Panc1 (cell line): ENCODE results near the gene DGKZ. TPM values are rescaled to one million over a fixed set of nuclear protein-coding genes. Genes with fewer than 3 reads are reported as not detected.
A peak's percentile ranks its signal among the peaks of the same experiment; 100 is the strongest.

ENCODE experiments used
- ATAC-seq: fragments of 200-7000 bp; cut with Tn5 transposase; 2 replicates; pipeline ENCODE4 v1.9.1; 2020; ENCODE audit warnings: mild to moderate bottlenecking, moderate library complexity
- BruUV-seq: library from RNA; stranded (reverse); fragments of 400-500 nt; replicated peaks from 2 replicates; lab custom pipeline; 2021; lab: Mats Ljungman, UMichigan
- CTCF ChIA-PET: fragments of 300-600 bp; sonication (Branson Sonifier 250); formaldehyde crosslinking; loops from one replicate; lab custom pipeline; 2022; ENCODE audit warnings: antibody characterized with exemption; lab: Charles Lee
- POLR2A ChIA-PET: fragments of 300-600 bp; sonication (Branson Sonifier 250); formaldehyde crosslinking; loops from one replicate; lab custom pipeline; 2022; ENCODE audit warnings: antibody characterized with exemption; lab: Charles Lee
- DNase-seq: peaks from one replicate; pipeline ENCODE4 v3.0.0-alpha.2; 2010; ENCODE audit warnings: low read depth, low spot score
- H3K27ac ChIP-seq: 2 replicates; pipeline ENCODE4 v1.5.1; 2011; ENCODE audit warnings: mild to moderate bottlenecking, low read length, inconsistent platforms
- H3K27me3 ChIP-seq: fragments of 200-500 bp; sonication (Bioruptor generic); 2 replicates; pipeline ENCODE4 v1.6.0; 2014; ENCODE audit warnings: low read length, inconsistent platforms; ENCODE audit not compliant: control insufficient read depth, insufficient read depth
- H3K36me3 ChIP-seq: fragments of 200-500 bp; sonication (Bioruptor generic); 2 replicates; pipeline ENCODE4 v1.5.1; 2014; ENCODE audit warnings: inconsistent platforms, mild to moderate bottlenecking, low read length, moderate library complexity; ENCODE audit not compliant: control insufficient read depth, insufficient read depth
- H3K4me1 ChIP-seq: 2 replicates; pipeline ENCODE4 v1.5.1; 2011; ENCODE audit warnings: inconsistent platforms, mild to moderate bottlenecking, low read length, moderate library complexity; ENCODE audit not compliant: control insufficient read depth, insufficient read depth
- H3K4me3 ChIP-seq, 2 experiments: 2 replicates each; pipeline ENCODE4 v1.5.1; 2011 to 2012; ENCODE audit warnings: low read depth in 2 of 2, low read length in 2 of 2, mild to moderate bottlenecking in 2 of 2, inconsistent platforms in 1 of 2, moderate library complexity in 1 of 2
- H3K9me3 ChIP-seq: fragments of 200-500 bp; sonication (Bioruptor generic); 2 replicates; pipeline ENCODE4 v1.5.1; 2014; ENCODE audit warnings: low read depth, mild to moderate bottlenecking, inconsistent platforms, low read length, moderate library complexity; ENCODE audit not compliant: control insufficient read depth, insufficient read depth
- POLR2AphosphoS5 ChIP-seq: IDR thresholded peaks from 2 replicates; pipeline ENCODE4 v1.6.1; 2012; ENCODE audit warnings: mild to moderate bottlenecking, low read depth, low read length, moderate library complexity
- SIN3A ChIP-seq: IDR thresholded peaks from 2 replicates; pipeline ENCODE4 v1.6.1; 2012; ENCODE audit warnings: low read depth, mild to moderate bottlenecking, low read length, moderate library complexity, borderline replicate concordance; ENCODE audit not compliant: insufficient read depth
- TCF7L2 ChIP-seq: IDR thresholded peaks from 2 replicates; pipeline ENCODE4 v1.6.1; 2011; ENCODE audit warnings: mild to moderate bottlenecking, low read depth, low read length, inconsistent platforms
- in situ Hi-C: cut with HindIII; loops from 2 replicates; pipeline ENCODE4 v1.10.0; 2016; ENCODE audit warnings: low sequenced_read_pairs, low pct_unique_long_range_greater_than_20kb
- intact Hi-C: fragments of 100-400 bp; cut with micrococcal nuclease; formaldehyde crosslinking; loops from one replicate; pipeline ENCODE4 v1.10.0; 2022; ENCODE audit not compliant: unreplicated experiment
- total RNA-seq: library from RNA; stranded (reverse); gene quantifications from one replicate; pipeline ENCODE4 v1.2.1, GENCODE V29; 2021; ENCODE audit not compliant: unreplicated experiment
- TF ChIP-seq, protein P1 (sequence below): fragments of 450-650 bp; IDR thresholded peaks from 2 replicates; pipeline ENCODE4 v1.5.1; 2017; ENCODE audit warnings: mild to moderate bottlenecking
- TF ChIP-seq, protein P2 (sequence below), 2 experiments: IDR thresholded peaks; 2 replicates each; pipeline ENCODE4 v1.6.1; 2011 to 2012; ENCODE audit warnings: low read depth in 2 of 2, control low read depth in 1 of 2, low read length in 1 of 2, mild to moderate bottlenecking in 1 of 2, moderate library complexity in 1 of 2; ENCODE audit not compliant: insufficient read depth in 1 of 2

The DGKZ gene
- total RNA-seq, 1 experiment from 2014 or later: 104 TPM

DNA sequence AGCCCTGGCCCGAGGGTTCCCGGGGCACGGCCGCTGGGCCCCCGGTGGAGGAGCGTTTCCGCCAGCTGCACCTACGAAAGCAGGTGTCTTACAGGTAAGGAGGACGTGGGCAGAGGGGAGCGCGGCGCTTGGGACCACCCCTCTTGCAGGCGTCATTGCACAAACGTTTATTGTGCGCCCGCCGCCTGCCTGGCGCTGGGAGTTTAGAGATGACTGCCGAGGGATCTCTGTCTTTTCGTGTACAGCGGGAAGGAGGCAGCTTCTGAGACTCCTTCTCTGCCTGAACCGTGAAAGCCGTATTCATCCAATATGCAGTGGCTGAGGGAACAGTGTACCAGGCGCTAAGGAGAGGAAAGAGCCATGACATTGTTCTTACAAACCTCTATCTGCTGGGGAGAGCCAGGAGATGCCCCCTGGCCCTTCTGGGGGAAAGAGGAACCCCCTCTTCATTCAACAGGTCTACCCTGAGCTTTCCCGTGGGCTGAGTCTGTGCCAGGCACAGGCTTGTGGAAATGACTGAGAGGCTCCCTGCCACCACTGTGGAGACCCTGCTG is 13.8 kb upstream of the DGKZ start:
- H3K4me3 ChIP-seq: peak overlapping the region in 1 of 2 experiments; percentile 28; a peak in 1 of 4 replicates
- in situ Hi-C loops: no loop called here

DNA sequence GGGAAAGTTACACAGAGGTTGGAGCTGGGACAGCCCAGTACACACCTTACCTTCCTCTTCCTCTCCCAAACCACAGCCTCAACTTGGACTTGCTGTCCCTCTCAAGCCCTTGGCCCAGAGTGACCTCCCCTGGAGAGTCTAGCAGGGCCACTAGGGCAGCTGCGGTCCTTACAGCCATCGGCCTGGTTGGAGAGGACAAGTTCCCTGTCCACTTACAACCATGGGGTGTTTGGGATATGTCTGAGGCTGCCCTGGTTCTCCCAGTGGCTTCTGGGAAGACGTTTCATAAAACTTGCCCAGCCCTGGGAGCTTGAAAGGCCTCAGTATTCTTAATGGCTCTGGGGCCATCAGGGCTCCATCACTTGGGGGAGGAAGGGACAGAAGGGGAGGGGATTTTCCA is 13.1 kb upstream of the DGKZ start:
- TF ChIP-seq TCF7L2: no peak
- TF ChIP-seq, protein P1, sequence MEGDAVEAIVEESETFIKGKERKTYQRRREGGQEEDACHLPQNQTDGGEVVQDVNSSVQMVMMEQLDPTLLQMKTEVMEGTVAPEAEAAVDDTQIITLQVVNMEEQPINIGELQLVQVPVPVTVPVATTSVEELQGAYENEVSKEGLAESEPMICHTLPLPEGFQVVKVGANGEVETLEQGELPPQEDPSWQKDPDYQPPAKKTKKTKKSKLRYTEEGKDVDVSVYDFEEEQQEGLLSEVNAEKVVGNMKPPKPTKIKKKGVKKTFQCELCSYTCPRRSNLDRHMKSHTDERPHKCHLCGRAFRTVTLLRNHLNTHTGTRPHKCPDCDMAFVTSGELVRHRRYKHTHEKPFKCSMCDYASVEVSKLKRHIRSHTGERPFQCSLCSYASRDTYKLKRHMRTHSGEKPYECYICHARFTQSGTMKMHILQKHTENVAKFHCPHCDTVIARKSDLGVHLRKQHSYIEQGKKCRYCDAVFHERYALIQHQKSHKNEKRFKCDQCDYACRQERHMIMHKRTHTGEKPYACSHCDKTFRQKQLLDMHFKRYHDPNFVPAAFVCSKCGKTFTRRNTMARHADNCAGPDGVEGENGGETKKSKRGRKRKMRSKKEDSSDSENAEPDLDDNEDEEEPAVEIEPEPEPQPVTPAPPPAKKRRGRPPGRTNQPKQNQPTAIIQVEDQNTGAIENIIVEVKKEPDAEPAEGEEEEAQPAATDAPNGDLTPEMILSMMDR: no peak
- TF ChIP-seq, protein P2, sequence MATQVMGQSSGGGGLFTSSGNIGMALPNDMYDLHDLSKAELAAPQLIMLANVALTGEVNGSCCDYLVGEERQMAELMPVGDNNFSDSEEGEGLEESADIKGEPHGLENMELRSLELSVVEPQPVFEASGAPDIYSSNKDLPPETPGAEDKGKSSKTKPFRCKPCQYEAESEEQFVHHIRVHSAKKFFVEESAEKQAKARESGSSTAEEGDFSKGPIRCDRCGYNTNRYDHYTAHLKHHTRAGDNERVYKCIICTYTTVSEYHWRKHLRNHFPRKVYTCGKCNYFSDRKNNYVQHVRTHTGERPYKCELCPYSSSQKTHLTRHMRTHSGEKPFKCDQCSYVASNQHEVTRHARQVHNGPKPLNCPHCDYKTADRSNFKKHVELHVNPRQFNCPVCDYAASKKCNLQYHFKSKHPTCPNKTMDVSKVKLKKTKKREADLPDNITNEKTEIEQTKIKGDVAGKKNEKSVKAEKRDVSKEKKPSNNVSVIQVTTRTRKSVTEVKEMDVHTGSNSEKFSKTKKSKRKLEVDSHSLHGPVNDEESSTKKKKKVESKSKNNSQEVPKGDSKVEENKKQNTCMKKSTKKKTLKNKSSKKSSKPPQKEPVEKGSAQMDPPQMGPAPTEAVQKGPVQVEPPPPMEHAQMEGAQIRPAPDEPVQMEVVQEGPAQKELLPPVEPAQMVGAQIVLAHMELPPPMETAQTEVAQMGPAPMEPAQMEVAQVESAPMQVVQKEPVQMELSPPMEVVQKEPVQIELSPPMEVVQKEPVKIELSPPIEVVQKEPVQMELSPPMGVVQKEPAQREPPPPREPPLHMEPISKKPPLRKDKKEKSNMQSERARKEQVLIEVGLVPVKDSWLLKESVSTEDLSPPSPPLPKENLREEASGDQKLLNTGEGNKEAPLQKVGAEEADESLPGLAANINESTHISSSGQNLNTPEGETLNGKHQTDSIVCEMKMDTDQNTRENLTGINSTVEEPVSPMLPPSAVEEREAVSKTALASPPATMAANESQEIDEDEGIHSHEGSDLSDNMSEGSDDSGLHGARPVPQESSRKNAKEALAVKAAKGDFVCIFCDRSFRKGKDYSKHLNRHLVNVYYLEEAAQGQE (IDR thresholded peaks at IDR 0.05; ENCODE audit: insufficient read depth in 1 of 2, low read depth in 2 of 2, low read length in 1 of 2): no peak
- no peak for TF ChIP-seq SIN3A
- TF ChIP-seq POLR2AphosphoS5: no peak
- no peaks in the 10 kb centered on the region for H3K36me3 ChIP-seq
- intact Hi-C loops: no loop called here
- peaks cover 13% of the 10 kb centered on the region for H3K27me3 ChIP-seq
- peaks cover 5% of the 10 kb centered on the region for H3K4me1 ChIP-seq
- in situ Hi-C loops: no loop called here
- H3K27ac ChIP-seq: no peak overlapping the region
- BruUV-seq: no TSS peak
- no peak for DNase-seq
- no peak overlapping the region for H3K4me3 ChIP-seq
- ChIA-PET CTCF (no interaction called here), POLR2A (no interaction called here)
- no peaks in the 10 kb centered on the region for H3K9me3 ChIP-seq
- ATAC-seq: no peak

More for the DNA sequence above, 13.8 kb upstream of the DGKZ start:
- Histone ChIP-seq H3K27ac (no peak overlapping the region), H3K9me3 (no peaks in the 10 kb centered on the region), H3K36me3 (no peaks in the 10 kb centered on the region), H3K4me1 (no peaks in the 10 kb centered on the region), H3K27me3 (peaks cover 13% of the 10 kb centered on the region)
- intact Hi-C loops: no loop called here
- CTCF ChIA-PET: no interaction called here
- BruUV-seq: no TSS peak
- TF ChIP-seq POLR2AphosphoS5 (no peak), SIN3A (no peak)
- DNase-seq (no peak), ATAC-seq (0 out of 2 replicates have a peak, but pooled peaks have one; percentile 27)
- POLR2A ChIA-PET: no interaction called here

DNA sequence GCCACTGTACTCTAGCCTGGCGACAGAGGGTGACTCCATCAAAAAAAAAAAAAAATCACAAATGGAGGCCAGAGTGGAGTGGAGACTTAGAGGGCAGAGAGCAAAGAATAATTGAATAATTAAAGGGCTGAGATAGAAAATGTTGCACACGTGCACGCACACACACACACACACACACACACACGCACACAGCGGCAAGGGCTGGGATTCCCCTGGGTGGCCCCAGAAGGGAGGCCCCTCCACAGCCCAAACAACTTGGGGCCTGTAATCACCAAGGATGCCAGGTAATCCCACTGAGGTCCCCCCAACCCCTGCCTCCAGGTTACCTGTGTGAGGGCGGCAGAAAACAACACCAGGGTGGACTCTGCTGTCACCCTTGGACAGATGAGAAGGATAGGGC is 12.0 kb upstream of the DGKZ start:
- Histone ChIP-seq H3K4me1 (peaks cover 7% of the 10 kb centered on the region), H3K4me3 (no peak overlapping the region), H3K9me3 (no peaks in the 10 kb centered on the region), H3K27me3 (peaks cover 13% of the 10 kb centered on the region), H3K27ac (no peak overlapping the region), H3K36me3 (no peaks in the 10 kb centered on the region)
- in situ Hi-C loops: no loop called here
- DNase-seq: no peak
- ChIA-PET CTCF (interaction anchor here (0.7 kb wide), 1 partner anchor 446 kb away, joined by 5 read pairs; no protein-coding TSS in a partner anchor), POLR2A (no interaction called here)
- TF ChIP-seq TCF7L2 (no peak), POLR2AphosphoS5 (no peak), SIN3A (no peak)
- TF ChIP-seq, protein P1: no peak
- TF ChIP-seq, protein P2 (IDR thresholded peaks at IDR 0.05; ENCODE audit: insufficient read depth in 1 of 2, low read depth in 2 of 2, low read length in 1 of 2): no peak
- intact Hi-C loops: no loop called here
- ATAC-seq: no peak
- no TSS peak for BruUV-seq
